Upper lobe of left lung (tissue), 4 donors: Measurements from ENCODE around the gene CDC37L1.

ENCODE experiments used
- CTCF ChIP-seq, 6 experiments: fragments of 450-650 bp in 4 of 6; fragments of 200-600 bp in 2 of 6; sonication (generic) in 2 of 6; IDR thresholded peaks; one replicate each; pipeline ENCODE4 v1.5.1; 2016 to 2019; ENCODE audit warnings: antibody characterized with exemption in 6 of 6
- POLR2A ChIP-seq, 4 donors: fragments of 450-650 bp; IDR thresholded peaks; one replicate each; pipeline ENCODE4 v1.5.1; 2016 to 2017; ENCODE audit warnings: antibody characterized with exemption in 4 of 4, mild to moderate bottlenecking in 2 of 4
- POLR2AphosphoS5 ChIP-seq, 2 donors: sonication (generic); formaldehyde crosslinking; IDR thresholded peaks; one replicate each; pipeline ENCODE4 v1.5.1; 2017; ENCODE audit warnings: antibody characterized with exemption in 2 of 2

GRCh38 chr9:4662108-4662988 lies 17.0 kb upstream of the CDC37L1 start, which contains the start of gene PLPP6:
- TF ChIP-seq POLR2AphosphoS5 (IDR thresholded peaks at IDR 0.05): peak; percentile 84 to 91
- peak; percentile 12 to 76 (median 48) for TF ChIP-seq CTCF (IDR thresholded peaks at IDR 0.05)
- TF ChIP-seq POLR2A (IDR thresholded peaks at IDR 0.05): peak; percentile 20 to 82 (median 49)
